ENCODE data around the gene EIF5.

DNA sequence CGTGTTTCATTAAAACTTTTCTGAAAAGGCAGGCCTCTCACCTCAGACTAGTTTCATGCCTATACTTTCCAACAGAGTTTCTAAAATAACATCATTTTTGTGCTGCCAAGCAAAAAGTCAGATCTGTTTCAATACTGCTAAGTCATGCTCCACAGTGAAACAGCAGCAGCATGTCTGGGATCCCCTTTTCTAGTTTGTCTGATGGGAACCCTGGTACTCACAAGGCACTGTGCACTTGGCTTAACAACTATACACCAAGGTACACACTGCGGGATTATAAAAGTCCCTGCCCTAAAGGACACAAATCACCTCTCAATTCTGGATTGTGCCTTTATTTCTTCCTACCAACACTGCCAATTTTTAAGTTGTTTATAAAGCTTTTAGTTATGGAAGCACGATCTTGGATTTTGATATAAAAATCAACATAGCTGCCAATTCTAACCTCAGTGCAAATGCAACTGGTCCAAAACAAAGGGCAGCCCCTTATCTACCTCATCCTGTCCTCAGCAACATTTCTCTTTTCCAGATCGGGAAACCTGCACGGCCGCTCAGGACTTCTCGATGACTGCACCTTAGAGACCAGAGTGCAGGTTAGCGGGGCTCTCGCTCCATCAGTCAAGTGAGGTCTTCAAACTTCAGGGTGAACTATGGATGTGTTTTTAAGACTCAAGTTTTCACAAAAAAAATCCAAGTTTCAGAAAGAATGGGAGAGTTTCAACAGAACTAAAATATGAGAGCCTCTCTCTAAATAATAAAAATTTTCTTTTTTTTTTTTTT, 1.7 kb upstream of the EIF5 start:
- TF ChIP-seq, protein P1, sequence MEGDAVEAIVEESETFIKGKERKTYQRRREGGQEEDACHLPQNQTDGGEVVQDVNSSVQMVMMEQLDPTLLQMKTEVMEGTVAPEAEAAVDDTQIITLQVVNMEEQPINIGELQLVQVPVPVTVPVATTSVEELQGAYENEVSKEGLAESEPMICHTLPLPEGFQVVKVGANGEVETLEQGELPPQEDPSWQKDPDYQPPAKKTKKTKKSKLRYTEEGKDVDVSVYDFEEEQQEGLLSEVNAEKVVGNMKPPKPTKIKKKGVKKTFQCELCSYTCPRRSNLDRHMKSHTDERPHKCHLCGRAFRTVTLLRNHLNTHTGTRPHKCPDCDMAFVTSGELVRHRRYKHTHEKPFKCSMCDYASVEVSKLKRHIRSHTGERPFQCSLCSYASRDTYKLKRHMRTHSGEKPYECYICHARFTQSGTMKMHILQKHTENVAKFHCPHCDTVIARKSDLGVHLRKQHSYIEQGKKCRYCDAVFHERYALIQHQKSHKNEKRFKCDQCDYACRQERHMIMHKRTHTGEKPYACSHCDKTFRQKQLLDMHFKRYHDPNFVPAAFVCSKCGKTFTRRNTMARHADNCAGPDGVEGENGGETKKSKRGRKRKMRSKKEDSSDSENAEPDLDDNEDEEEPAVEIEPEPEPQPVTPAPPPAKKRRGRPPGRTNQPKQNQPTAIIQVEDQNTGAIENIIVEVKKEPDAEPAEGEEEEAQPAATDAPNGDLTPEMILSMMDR (IDR thresholded peaks at IDR 0.05), result no peak
- no peak for TF ChIP-seq POLR2A (IDR thresholded peaks at IDR 0.05)
